NCI-H2107 treated with DMSO at 0.1 percent for 48 hours (cell line): ENCODE results near the gene WBP11.

Experiments
- DNase-seq: peaks from one replicate; lab custom pipeline; 2025; ENCODE audit not compliant: unreplicated experiment; lab: John Stamatoyannopoulos, UW

WBP11 gene

GRCh38 chr12:14803011-14803829, at the start of gene WBP11, which contains the start of gene C12orf60:
Gene WBP11 (minus strand): TSS chr12:14803478. CDS start chr12:14801383, 2,095 bp downstream.
Gene C12orf60 (plus strand): TSS chr12:14803670. CDS start chr12:14822936, 19,266 bp downstream.
- DNase-seq: peak; percentile 100

- DNase-seq: no peak
These were observed 49.6 kb upstream of the WBP11 start for GRCh38 chr12:14852880-14853279.

- DNase-seq: no peak
These were observed 47.8 kb upstream of the WBP11 start for GRCh38 chr12:14850929-14851663.

- no peak for DNase-seq
These were observed 46.4 kb upstream of the WBP11 start for GRCh38 chr12:14849661-14850060.

- no peak for DNase-seq
These were observed 43.8 kb upstream of the WBP11 start for GRCh38 chr12:14846876-14847580.

GRCh38 chr12:14846042-14846587, 42.8 kb upstream of the WBP11 start:
- no peak for DNase-seq

- peak; percentile 16 for DNase-seq
These were observed 42.1 kb upstream of the WBP11 start for GRCh38 chr12:14845350-14845750.

GRCh38 chr12:14844401-14844800, 41.1 kb upstream of the WBP11 start:
- DNase-seq: no peak

- DNase-seq: no peak
These were observed 40.2 kb upstream of the WBP11 start, which contains the start of gene ART4 for GRCh38 chr12:14843425-14843887. Gene ART4 (minus strand): TSS chr12:14843526. CDS start chr12:14843113, 413 bp downstream.

- DNase-seq: no peak
These were observed 39.0 kb upstream of the WBP11 start for GRCh38 chr12:14842315-14842714.

GRCh38 chr12:14841761-14842160, 38.5 kb upstream of the WBP11 start:
- no peak for DNase-seq

GRCh38 chr12:14840616-14841015, 37.3 kb upstream of the WBP11 start:
- DNase-seq: no peak

- no peak for DNase-seq
These were observed 36.0 kb upstream of the WBP11 start for GRCh38 chr12:14839262-14839661.

GRCh38 chr12:14836336-14837210, 33.3 kb upstream of the WBP11 start:
- no peak for DNase-seq

GRCh38 chr12:14834509-14834908, 31.2 kb upstream of the WBP11 start:
- DNase-seq: no peak

- DNase-seq: no peak
These were observed 30.7 kb upstream of the WBP11 start for GRCh38 chr12:14833952-14834351.

- no peak for DNase-seq
These were observed 30.1 kb upstream of the WBP11 start for GRCh38 chr12:14833336-14833735.

GRCh38 chr12:14828892-14829291, 25.6 kb upstream of the WBP11 start:
- no peak for DNase-seq

- no peak for DNase-seq
These were observed 23.8 kb upstream of the WBP11 start for GRCh38 chr12:14827043-14827442.

- DNase-seq: no peak
These were observed 23.2 kb upstream of the WBP11 start for GRCh38 chr12:14826491-14826890.
